Spinal cord (tissue), 10 donors: ENCODE data around the gene PRKRA. TPM values are rescaled to one million over a fixed set of nuclear protein-coding genes. Genes with fewer than 3 reads are reported as not detected.
"Not testable (repeated sequence)": the region's sequence is repeated elsewhere in the genome, so short reads cannot be mapped to it uniquely, and the experiment has no call there.

Experiments
- DNase-seq, 6 donors: peaks; one replicate each; pipeline versions ENCODE4 v3.0.0 to v3.0.0-alpha.2; 2013 to 2015; ENCODE audit warnings: low spot score in 6 of 6, low read depth in 4 of 6
- H3K27ac ChIP-seq: one replicate; pipeline ENCODE4 v1.5.1; 2013; ENCODE audit warnings: low read depth, low read length, control low read depth
- H3K27me3 ChIP-seq: one replicate; pipeline ENCODE4 v1.6.1; 2013; ENCODE audit warnings: low read length; ENCODE audit not compliant: control insufficient read depth, insufficient read depth
- H3K36me3 ChIP-seq: one replicate; pipeline ENCODE4 v1.6.1; 2013; ENCODE audit warnings: low read length; ENCODE audit not compliant: control insufficient read depth, insufficient read depth
- H3K4me1 ChIP-seq: one replicate; pipeline ENCODE4 v1.6.1; 2013; ENCODE audit warnings: low read length; ENCODE audit not compliant: control insufficient read depth, insufficient read depth
- H3K4me3 ChIP-seq: one replicate; pipeline ENCODE4 v1.5.1; 2013; ENCODE audit warnings: low read depth, low read length, control low read depth
- H3K9me3 ChIP-seq: one replicate; pipeline ENCODE4 v1.6.1; 2013; ENCODE audit warnings: low read length; ENCODE audit not compliant: control insufficient read depth, insufficient read depth
- WGBS: methylation state at CpG from one replicate; pipeline ENCODE4 v1.1.5; 2013; ENCODE audit warnings: missing lambda C conversion rate; ENCODE audit not compliant: insufficient coverage; 5-methylcytosine and 5-hydroxymethylcytosine counted together
- polyA plus RNA-seq, 2 donors: library from polyadenylated mRNA; unstranded; fragments of 120-200 nt; gene quantifications; one replicate each; pipeline ENCODE4 v1.2.1, GENCODE V29; 2013; ENCODE audit not compliant: insufficient read length in 2 of 2
- total RNA-seq, 2 donors: library from RNA; depleted of rRNA in 1 of 2; stranded (reverse); fragments of 120-200 nt in 1 of 2; fragments of >200 nt in 1 of 2; gene quantifications; one replicate each; pipeline versions ENCODE4 v1.2.3 to v1.2.4, GENCODE V29; 2013 to 2014
- donor health status: healthy.

Gene PRKRA
- total and polyA plus RNA-seq, 4 donors = 72.3 to 92.7 (median 84.2) TPM

GRCh38 chr2:178420463-178420999 lies 30.4 kb downstream of the PRKRA start:
- DNase-seq = no peak
- 67% methylated on average over 1 of the region's 1 CpG for WGBS
- no peaks in the 10 kb centered on the region for H3K27me3 ChIP-seq
- no peaks in the 10 kb centered on the region for H3K36me3 ChIP-seq
- no peaks in the 10 kb centered on the region for H3K4me1 ChIP-seq
- no peak overlapping the region for H3K4me3 ChIP-seq
- no peak overlapping the region for H3K27ac ChIP-seq
- no peaks in the 10 kb centered on the region for H3K9me3 ChIP-seq

GRCh38 chr2:178419123-178419522 lies 31.9 kb downstream of the PRKRA start:
- DNase-seq = peak in 2 of 6 donors; percentile 31 to 71
- H3K4me3 ChIP-seq = no peak overlapping the region
- H3K36me3 ChIP-seq = no peaks in the 10 kb centered on the region
- no peaks in the 10 kb centered on the region for H3K27me3 ChIP-seq
- H3K4me1 ChIP-seq = peaks cover 3% of the 10 kb centered on the region
- H3K27ac ChIP-seq = no peak overlapping the region
- H3K9me3 ChIP-seq = no peaks in the 10 kb centered on the region
- WGBS = no CpG with 5 or more reads among the region's 1 CpG

GRCh38 chr2:178418426-178418825 lies 32.5 kb downstream of the PRKRA start:
- WGBS = no CpG with 5 or more reads among the region's 1 CpG
- Histone ChIP-seq H3K9me3 (no peaks in the 10 kb centered on the region), H3K27ac (no peak overlapping the region), H3K27me3 (no peaks in the 10 kb centered on the region), H3K4me1 (peaks cover 3% of the 10 kb centered on the region), H3K4me3 (no peak overlapping the region), H3K36me3 (no peaks in the 10 kb centered on the region)
- DNase-seq = no peak

GRCh38 chr2:178417916-178418315 lies 33.1 kb downstream of the PRKRA start:
- no CpG with 5 or more reads among the region's 3 CpGs for WGBS
- Histone ChIP-seq H3K4me1 (peaks cover 3% of the 10 kb centered on the region), H3K27ac (no peak overlapping the region), H3K4me3 (no peak overlapping the region), H3K27me3 (no peaks in the 10 kb centered on the region), H3K36me3 (no peaks in the 10 kb centered on the region), H3K9me3 (no peaks in the 10 kb centered on the region)
- no peak for DNase-seq

- no peak overlapping the region for H3K27ac ChIP-seq
- peaks cover 3% of the 10 kb centered on the region for H3K4me1 ChIP-seq
- DNase-seq = no peak
- no peak overlapping the region for H3K4me3 ChIP-seq
- no peaks in the 10 kb centered on the region for H3K9me3 ChIP-seq
- no peaks in the 10 kb centered on the region for H3K27me3 ChIP-seq
- no peaks in the 10 kb centered on the region for H3K36me3 ChIP-seq
These were observed 35.0 kb downstream of the PRKRA start for GRCh38 chr2:178415979-178416378.

GRCh38 chr2:178414266-178415247 lies 36.4 kb downstream of the PRKRA start:
- Histone ChIP-seq H3K27ac (peak overlapping the region; percentile 95), H3K27me3 (no peaks in the 10 kb centered on the region), H3K4me3 (peak overlapping the region; percentile 81), H3K9me3 (no peaks in the 10 kb centered on the region), H3K36me3 (no peaks in the 10 kb centered on the region), H3K4me1 (peaks cover 3% of the 10 kb centered on the region)
- peak; percentile 75 to 97 (median 86) for DNase-seq
- 10% methylated on average over 14 of the region's 21 CpGs for WGBS

GRCh38 chr2:178413472-178414265 lies 37.3 kb downstream of the PRKRA start:
- Histone ChIP-seq H3K36me3 (no peaks in the 10 kb centered on the region), H3K4me1 (peaks cover 3% of the 10 kb centered on the region), H3K27me3 (no peaks in the 10 kb centered on the region), H3K9me3 (no peaks in the 10 kb centered on the region), H3K4me3 (peak overlapping the region; percentile 81), H3K27ac (peak overlapping the region; percentile 95)
- peak; percentile 60 to 95 (median 72) for DNase-seq
- WGBS = under 1% methylated on average over 41 of the region's 45 CpGs

GRCh38 chr2:178412453-178412852 lies 38.5 kb downstream of the PRKRA start:
- not testable (repeated sequence) for H3K4me3 ChIP-seq, H3K9me3 ChIP-seq, H3K36me3 ChIP-seq, H3K27me3 ChIP-seq, DNase-seq, H3K4me1 ChIP-seq, H3K27ac ChIP-seq
- WGBS = no CpG with 5 or more reads among the region's 8 CpGs

- no peak overlapping the region for H3K4me3 ChIP-seq
- no peak for DNase-seq
- H3K9me3 ChIP-seq = no peaks in the 10 kb centered on the region
- WGBS = 30% methylated on average over 1 of the region's 3 CpGs
- no peaks in the 10 kb centered on the region for H3K27me3 ChIP-seq
- peaks cover 3% of the 10 kb centered on the region for H3K4me1 ChIP-seq
- H3K36me3 ChIP-seq = no peaks in the 10 kb centered on the region
- no peak overlapping the region for H3K27ac ChIP-seq
These were observed 38.9 kb downstream of the PRKRA start for GRCh38 chr2:178412047-178412446.
